ENCODE data around the gene PPP1R16B.

PPP1R16B gene

GRCh38 chr20:38895098-38895949, 89.8 kb downstream of the PPP1R16B start:
- DNase-seq (ENCODE audit: low read depth, low spot score), result no peak

GRCh38 chr20:38896009-38896594, 90.6 kb downstream of the PPP1R16B start:
- no peak for DNase-seq (ENCODE audit: low read depth, low spot score)

GRCh38 chr20:38897267-38897666, 91.8 kb downstream of the PPP1R16B start:
- no peak for DNase-seq (ENCODE audit: low read depth, low spot score)

GRCh38 chr20:38900606-38901005, 95.1 kb downstream of the PPP1R16B start:
- no peak for DNase-seq (ENCODE audit: low read depth, low spot score)

GRCh38 chr20:38902601-38903000, 97.1 kb downstream of the PPP1R16B start:
- DNase-seq (ENCODE audit: low read depth, low spot score), result no peak

- DNase-seq (ENCODE audit: low read depth, low spot score), result no peak
These were observed 97.8 kb downstream of the PPP1R16B start for GRCh38 chr20:38903335-38903734.

GRCh38 chr20:38905375-38905774, 99.9 kb downstream of the PPP1R16B start:
- DNase-seq (ENCODE audit: low read depth, low spot score), result no peak

- no peak for DNase-seq (ENCODE audit: low read depth, low spot score)
These were observed 102.6 kb downstream of the PPP1R16B start for GRCh38 chr20:38907918-38908677.

GRCh38 chr20:38915355-38915754, 109.9 kb downstream of the PPP1R16B start:
- DNase-seq (ENCODE audit: low read depth, low spot score), result no peak

- DNase-seq (ENCODE audit: low read depth, low spot score), result no peak
These were observed 112.2 kb downstream of the PPP1R16B start for GRCh38 chr20:38917657-38918056.

GRCh38 chr20:38918172-38918571, 112.7 kb downstream of the PPP1R16B start:
- DNase-seq (ENCODE audit: low read depth, low spot score), result no peak

- DNase-seq (ENCODE audit: low read depth, low spot score), result no peak
These were observed 114.2 kb downstream of the PPP1R16B start for GRCh38 chr20:38919683-38920082.

- DNase-seq (ENCODE audit: low read depth, low spot score), result no peak
These were observed 114.9 kb downstream of the PPP1R16B start for GRCh38 chr20:38920411-38920810.

- peak; percentile 81 for DNase-seq (ENCODE audit: low read depth, low spot score)
These were observed 115.4 kb downstream of the PPP1R16B start for GRCh38 chr20:38920851-38921250.

GRCh38 chr20:38924718-38925117, 119.2 kb downstream of the PPP1R16B start:
- DNase-seq (ENCODE audit: low read depth, low spot score), result no peak

- DNase-seq (ENCODE audit: low read depth, low spot score), result peak; percentile 100
These were observed 120.8 kb downstream of the PPP1R16B start, which contains the start of gene FAM83D for GRCh38 chr20:38926142-38926933. Gene FAM83D, plus strand, starts transcription at chr20:38926417. Its CDS starts 26 bp downstream, at chr20:38926443.

- no peak for DNase-seq (ENCODE audit: low read depth, low spot score)
These were observed 121.6 kb downstream of the PPP1R16B start for GRCh38 chr20:38926934-38927616.

- DNase-seq (ENCODE audit: low read depth, low spot score), result no peak
These were observed 122.5 kb downstream of the PPP1R16B start for GRCh38 chr20:38927902-38928578.

- DNase-seq (ENCODE audit: low read depth, low spot score), result no peak
These were observed 124.7 kb downstream of the PPP1R16B start for GRCh38 chr20:38930242-38930569.

GRCh38 chr20:38931984-38932383, 126.5 kb downstream of the PPP1R16B start:
- no peak for DNase-seq (ENCODE audit: low read depth, low spot score)
